Amygdala (tissue), 56 donors: Measurements from ENCODE around the gene CCR8.
"Not testable (repeated sequence)": the region's sequence is repeated elsewhere in the genome, so short reads cannot be mapped to it uniquely, and the experiment has no call there.

ENCODE experiments used
- DNase-seq, 56 donors: peaks; one replicate each; lab custom pipeline; 2025; lab: John Stamatoyannopoulos, UW

The CCR8 gene

DNA sequence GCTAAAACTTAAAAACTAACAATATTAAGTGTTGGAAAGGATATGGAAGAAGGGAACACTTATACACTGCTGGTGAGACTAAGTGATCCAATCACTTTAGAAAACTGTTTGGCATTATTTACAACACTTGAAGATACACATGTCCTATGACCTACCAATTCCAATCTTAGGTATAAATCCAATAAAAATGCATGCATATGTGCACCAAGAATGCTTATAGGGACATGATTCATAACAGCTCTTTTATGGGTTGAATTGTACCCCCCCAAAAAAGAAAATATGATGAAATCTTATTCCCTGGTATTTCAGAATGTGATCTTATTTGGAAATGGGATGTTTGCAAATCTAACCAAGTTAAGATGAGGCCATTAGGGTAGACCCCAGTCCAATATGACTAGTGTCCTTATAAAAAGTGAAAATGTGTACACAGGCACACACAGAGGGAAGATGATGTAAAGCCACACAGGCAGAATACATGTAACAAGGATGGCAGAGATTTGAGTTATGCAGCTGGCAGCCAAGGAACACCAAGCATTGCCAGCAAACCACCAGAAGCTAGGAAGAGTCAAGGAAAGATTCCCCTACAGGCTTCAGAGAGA, 15.3 kb downstream of the CCR8 start:
- DNase-seq, result no peak

DNA sequence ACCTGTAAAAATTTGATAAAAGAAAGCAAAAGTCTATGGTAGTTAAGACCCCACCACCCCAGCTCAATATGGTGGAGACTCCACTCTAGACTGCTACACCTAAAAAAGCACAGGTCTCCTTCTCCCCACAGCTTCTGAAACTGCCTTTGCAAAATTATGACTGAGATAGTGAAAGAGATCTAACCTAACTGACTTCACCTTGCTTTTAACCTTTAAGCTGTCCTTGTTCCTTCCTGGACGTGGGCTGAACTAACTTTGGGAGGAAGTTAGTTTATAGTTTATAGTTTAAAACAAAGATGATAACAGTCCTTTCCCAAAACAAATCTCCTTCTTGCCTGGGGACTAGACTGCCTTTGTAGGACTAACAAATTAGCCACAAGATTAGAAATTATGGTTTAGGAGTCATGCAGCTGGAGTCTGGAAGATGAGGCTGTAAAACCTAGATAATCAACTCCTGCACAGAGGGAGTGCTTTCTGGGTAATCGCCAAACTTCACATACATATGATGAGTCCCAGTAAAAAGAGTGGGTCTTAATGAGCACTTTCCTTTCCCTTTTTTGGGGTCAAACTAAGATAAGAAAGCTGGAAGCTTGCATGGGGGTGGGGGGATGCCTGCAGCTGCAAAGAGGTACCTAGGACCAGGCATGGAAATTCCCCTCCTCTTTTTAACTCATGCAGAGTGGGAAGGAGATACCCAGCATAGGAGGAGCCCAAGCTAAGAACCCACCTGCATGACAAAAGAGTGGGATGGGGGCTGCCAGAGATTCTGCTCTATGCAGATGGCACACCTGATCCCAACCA, 17.5 kb downstream of the CCR8 start:
- no peak for DNase-seq

DNA sequence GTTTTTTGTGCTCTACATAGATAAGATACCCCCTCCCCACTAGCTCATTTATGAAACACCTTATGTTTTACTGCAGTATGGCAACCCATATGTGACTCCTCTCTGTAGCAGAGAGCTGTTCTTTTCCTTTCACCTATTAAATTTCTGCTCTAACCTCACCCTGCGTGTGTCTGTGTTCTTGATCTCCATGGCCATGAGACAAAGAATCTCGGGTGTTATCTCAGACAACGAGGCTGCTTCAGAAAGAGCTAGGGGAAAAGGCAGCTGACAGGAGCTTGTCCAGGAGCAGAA, 18.0 kb downstream of the CCR8 start:
- no peak for DNase-seq

DNA sequence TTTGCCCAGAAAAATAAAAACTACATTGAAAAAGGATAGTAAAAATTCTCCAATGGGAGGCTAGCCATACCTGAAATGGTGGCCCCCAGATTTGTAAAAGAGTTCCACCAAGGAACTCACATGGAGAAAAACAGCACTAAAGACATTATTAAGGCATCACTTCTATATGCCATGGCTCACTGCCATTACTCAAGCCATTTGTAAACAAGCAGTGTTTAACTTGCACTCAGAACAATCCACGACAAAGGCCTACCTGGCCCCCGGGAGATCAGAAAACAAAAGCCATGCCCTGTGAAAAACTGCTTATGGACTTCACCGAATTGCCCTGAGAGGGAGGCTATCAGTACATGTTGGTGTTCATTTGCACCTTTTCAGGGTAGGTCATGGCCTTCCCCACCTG, 19.6 kb downstream of the CCR8 start:
- DNase-seq, result no peak

DNA sequence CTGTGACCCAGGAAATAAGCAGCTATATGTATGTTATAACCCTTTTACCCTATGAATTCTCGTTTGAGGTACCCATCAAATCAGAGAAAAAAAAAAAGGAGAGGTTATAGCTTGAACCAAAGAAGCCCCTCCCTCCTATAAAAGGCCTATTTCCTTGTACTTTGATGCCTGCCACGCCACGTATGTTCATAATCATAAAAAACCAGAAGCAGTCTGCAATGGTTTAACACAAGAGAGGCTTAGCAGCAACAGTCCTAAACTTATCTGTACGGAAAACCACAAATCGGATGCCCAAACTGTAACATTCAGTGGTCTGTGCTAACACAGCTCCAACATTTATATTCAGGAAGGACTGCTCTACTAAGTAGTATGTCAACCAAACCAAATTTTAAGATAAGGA, 21.2 kb downstream of the CCR8 start:
- no peak for DNase-seq

DNA sequence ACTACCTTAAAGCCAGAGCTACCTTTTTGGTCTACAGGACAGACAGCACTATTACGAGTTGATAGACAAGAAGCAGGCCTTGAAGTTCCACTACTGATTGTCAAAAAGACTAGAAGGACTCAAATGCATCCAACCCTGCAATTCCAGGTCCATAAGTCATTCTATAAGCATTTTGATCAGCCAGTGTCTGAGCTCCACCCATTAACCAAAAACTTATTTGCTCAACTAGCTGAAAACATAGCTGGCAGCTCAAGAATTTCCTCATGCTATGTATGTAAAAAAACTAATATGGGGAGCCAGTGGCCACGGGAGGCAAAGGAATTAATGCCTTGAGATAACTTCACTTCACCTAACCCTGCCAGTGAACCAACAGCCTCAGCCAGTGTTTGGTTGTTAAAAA, 21.6 kb downstream of the CCR8 start:
- DNase-seq, result not testable (repeated sequence)

DNA sequence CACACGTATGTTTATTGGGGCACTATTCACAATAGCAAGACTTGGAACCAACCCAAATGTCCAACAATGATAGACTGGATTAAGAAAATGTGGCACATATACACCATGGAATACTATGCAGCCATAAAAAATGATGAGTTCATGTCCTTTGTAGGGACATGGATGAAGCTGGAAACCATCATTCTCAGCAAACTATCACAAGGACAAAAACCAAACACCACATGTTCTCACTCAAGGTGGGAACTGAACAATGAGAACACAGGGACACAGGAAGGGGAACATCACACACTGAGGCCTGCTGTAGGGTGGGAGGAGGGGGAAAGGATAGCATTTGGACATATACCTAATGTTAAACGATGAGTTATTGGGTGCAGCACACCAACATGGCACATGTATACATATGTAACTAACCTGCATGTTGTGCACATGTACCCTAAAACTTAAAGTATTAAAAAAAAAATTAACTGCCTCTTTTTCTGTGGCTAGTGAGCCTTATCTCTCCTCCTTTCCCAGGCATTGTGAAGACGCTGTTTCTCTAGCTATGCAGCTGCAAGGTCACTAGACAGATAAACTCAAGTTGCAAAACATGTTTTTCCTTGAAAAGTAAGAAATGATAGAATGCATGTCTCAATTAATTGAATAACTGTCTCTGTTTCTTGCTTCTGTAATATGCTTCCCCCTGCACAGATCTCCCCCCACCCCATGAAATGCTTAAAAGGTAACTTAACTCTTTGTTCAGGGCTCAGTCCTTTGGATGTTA, 23.8 kb downstream of the CCR8 start:
- not testable (repeated sequence) for DNase-seq

DNA sequence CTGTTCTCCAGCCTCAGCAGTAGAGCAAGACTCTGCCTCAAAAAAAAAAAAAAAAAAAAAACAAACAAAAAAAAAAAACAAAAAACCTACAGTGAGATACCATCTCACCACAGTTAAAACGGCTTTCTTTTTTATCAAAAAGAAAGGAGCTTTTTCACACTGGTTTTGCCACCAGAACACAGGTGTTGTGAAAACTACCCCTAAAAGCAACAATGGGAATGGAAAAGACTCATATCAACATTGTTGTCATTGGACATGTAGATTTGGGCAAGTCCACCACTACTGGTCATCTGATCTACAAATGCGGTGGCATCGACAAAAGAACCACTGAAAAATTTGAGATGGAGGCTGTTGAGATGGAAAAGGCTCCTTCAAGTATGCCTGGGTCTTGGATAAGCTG, 28.8 kb downstream of the CCR8 start:
- no peak for DNase-seq

DNA sequence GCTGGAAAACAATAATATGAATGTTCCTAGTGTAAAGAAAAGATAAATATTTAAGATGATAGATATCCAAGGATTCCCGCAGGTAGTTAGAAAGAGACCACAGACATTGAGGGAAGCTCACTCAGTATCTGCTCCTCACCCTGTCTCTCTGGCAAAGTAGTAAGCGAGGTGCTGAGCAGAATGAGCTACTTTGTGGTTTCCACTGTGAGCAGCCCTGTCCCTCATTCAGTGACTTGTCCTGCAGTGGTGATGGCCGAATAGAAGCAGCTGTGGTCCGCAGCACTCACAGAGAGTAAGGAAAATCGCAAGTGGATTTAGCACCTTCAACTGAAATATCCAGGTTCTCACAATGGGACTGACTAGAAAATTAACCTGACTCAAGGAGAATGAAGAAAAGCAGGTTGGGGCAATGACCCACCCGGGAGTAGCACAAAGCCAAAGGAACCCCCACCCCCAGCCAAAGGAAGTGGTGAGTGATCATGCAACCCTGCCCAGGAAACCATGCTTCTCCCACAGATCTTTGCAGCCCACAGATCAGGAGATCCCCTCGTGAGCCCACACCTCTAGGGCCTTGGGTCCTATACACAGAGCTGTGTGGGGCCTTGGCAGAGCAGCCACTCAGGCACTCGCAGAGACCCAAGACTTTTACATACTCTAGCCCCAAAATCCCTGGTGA, 31.9 kb downstream of the CCR8 start:
- DNase-seq, result no peak

DNA sequence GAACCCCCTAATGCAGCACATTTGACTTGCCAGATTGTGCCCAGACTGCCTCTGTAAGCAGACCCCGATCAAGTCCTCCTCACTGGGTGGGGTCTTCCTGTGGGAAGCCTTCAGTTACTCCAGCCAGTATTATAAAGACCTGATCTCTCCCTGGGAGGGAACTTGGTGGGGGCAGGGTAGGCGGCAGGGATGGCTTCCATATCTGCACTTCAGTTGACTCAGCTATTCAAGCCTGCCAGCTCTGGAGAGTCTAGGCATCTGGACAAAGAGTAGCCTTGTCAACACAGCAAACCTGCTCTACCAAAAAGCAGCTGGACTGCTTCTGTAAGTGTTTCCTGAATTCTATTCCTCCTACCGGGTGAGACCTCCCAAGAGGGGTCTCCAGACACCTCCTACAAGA, 32.7 kb downstream of the CCR8 start:
- DNase-seq, result no peak

DNA sequence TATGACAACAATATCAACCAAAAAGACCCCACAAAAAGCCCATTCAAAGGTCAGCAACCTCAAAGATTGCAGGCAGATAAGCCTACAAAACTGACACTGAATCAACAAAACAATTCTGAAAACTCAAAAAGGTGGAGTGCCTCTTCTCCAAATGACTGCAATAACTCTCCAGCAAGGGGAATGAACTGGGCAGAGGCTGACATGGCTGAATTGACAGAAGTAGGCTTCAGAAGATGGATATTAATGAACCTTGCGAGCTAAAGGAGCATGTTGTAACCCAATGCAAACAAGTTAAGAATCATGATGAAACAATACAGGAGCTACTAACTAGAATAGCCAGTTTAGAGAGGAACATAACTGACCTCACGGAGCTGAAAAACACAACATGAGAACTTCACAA, 33.3 kb downstream of the CCR8 start:
- no peak for DNase-seq

DNA sequence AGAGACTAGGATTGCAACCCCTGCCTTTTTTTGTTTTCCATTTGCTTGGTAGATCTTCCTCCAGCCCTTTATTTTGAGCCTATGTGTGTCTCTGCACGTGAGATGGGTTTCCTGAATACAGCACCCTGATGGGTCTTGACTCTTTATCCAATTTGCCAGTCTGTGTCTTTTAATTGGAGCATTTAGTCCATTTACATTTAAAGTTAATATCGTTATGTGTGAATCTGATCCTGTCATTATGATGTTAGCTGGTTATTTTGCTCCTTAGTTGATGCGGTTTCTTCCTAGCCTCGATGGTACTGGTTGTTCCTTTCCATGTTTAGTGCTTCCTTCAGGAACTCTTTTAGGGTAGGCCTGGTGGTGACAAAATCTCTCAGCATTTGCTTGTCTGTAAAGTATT, 40.9 kb downstream of the CCR8 start:
- not testable (repeated sequence) for DNase-seq

DNA sequence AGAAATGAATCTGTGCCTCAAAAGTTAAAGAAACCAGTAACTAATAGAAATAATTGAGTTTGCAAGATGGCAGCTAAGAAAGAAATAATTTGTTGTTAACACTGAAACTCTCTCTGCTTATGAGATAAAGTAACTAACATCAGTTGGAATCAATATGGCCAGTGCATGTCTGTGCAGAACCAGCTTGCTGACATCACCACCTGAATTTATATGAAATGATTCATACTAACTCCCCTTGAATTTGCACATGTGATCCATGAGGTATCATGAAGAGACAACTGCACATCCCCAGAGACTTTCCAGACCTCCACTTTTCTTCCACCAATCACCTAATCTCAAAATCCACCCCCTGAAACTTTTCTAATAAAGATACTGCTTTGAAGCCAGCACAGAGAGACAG, 43.3 kb downstream of the CCR8 start:
- no peak for DNase-seq

DNA sequence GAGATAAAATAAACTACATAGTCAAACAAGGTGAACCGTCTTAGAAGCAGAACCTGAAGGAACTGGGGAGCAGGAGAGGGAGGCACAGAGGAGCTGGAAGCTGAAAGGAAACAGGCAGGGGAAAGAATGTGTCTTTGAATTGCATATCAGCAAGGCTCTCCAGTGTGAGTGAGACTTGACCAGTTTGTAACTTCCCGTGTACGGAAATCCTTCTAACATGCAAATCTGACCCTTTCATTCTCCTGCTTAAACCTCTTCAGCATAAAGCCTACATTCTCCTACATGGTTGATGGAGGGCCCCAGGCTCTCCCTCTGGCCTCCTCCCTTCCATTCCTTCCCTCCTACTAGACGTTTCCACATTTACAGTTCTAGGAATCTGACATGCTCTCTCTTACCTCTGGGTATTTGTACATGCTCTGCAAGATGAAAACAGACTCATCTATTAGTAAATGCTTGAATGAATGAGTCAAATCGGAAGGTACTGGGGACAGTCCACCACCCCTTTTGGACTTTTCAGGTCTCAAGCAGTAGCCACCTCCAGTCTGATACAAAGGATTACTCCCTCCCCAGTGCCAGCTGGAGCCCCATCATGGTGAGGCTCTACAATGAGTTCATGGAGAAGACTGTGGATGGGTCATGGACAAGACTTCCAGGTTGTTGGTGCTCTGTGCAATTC, 47.6 kb downstream of the CCR8 start:
- DNase-seq, result no peak

DNA sequence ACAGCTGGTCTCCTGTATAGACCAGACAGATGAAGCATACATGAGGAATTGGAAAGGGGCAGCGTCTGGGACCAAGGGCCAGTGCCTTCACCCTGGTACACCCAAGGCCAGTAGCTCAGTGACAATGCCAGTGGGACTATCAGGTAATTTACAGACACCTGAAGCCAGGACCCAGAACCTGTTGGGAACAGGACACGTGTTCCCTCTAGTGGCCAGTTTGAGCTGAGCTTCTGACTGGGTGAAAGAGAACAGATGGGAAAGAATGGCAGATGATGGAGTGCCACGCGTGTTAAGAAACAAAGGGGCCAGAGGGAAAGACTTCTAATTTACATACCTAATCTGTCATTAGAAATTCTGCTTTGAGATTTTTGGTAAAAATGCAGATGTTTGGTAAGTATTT, 48.6 kb downstream of the CCR8 start:
- no peak for DNase-seq

DNA sequence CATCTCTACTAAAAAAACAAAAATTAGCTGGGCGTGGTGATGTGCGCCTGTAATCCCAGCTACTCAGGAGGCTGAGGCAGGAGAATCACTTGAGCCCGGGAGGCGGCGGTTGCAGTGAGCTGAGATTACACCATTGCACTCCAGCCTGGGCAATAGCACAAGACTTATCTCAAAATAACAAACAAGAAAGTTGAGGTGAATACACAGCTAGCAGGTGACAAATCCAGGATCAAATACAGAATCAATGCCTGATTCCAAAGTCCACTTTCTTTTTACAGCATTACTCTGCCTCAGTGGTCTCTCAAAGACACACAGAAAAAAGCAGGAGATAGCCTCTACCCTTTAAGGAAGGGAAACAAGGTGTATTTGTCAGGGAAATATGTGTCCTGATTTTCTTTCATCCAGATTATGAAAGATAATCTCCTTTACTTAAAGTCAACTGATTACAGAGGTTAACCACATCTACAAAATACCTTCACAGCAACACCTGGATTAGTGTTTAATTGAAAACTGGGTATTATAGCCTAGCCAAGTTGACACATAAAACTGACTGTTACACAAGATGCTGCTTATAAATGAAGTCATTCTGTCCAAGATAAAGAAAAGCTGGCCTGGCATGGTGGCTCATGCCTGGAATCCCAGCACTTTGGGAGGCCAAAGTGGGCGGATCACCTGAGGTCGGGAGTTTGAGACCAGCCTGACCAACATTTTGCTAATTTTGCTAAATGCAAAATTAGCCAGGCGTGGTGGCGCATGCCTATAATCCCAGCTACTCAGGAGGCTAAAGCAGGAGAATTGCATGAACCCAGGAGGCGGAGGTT, 49.7 kb downstream of the CCR8 start:
- no peak for DNase-seq

DNA sequence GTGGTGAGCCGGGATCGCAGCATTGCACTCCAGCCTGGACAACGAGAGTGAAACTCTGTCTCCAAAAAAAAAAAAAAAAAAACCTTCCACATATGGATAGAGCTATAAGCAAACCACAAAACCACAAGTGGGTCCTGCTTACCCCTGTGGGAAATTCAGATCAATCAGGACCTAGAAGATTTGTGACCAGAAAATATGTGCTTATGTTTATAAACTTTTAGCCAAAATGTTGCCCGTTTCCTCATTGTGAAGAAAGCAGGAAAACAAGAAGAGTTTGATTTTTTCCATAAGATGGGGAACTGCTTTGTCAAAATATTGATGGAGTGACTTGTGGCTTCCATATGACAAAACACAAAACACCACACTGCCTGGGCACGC, 50.3 kb downstream of the CCR8 start:
- no peak for DNase-seq

DNA sequence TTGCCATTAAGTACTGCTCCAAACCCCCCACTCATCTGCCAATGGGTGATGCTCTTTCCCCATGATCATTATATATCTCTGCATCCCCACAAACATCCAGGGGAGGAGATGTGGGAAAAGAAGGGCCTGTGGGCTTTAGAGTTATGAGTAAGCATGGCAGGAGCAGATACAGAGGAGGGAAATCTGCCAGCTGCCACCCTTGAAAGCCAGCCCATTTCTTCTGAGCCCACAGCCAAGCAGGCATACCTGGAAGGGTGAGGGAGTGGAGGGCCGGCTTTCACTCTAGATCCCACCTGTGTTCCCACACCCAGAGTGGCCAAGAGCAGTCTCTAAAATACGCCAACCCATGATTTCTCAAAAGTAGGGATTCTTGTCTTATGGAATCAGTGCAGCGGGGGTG, 51.9 kb downstream of the CCR8 start:
- DNase-seq, result no peak
